WTC11 (cell line): Measurements from ENCODE around the gene GLYR1. TPM values are rescaled to one million over a fixed set of nuclear protein-coding genes. Genes with fewer than 3 reads are reported as not detected.

ENCODE experiments used
- ATAC-seq: fragments of 200-7000 bp; cut with Tn5 transposase; 2 replicates; pipeline ENCODE4 v1.10.0; 2021; ENCODE audit warnings: mild to moderate bottlenecking, moderate library complexity
- CTCF ChIA-PET: fragments of 300-600 bp; sonication (Branson Sonifier 250); formaldehyde crosslinking; loops from one replicate; lab custom pipeline; 2021; ENCODE audit warnings: antibody characterized with exemption; lab: Charles Lee
- POLR2A ChIA-PET: fragments of 350-600 bp; sonication (Branson Sonifier 250); formaldehyde crosslinking; loops from one replicate; lab custom pipeline; 2021; ENCODE audit warnings: antibody characterized with exemption; lab: Charles Lee
- DNase-seq: peaks from one replicate; pipeline ENCODE4 v3.0.0; 2021; ENCODE audit warnings: low spot score
- H3K27ac Mint-ChIP-seq: 2 replicates; pipeline ENCODE4 v1.8.0; 2021; ENCODE audit warnings: mixed read lengths
- H3K27me3 Mint-ChIP-seq: 2 replicates; pipeline ENCODE4 v1.8.0; 2021; ENCODE audit warnings: low read depth, mild to moderate bottlenecking, moderate library complexity, mixed read lengths
- H3K36me3 Mint-ChIP-seq: 2 replicates; pipeline ENCODE4 v1.8.0; 2021; ENCODE audit warnings: mixed read lengths
- H3K4me1 Mint-ChIP-seq: 2 replicates; pipeline ENCODE4 v1.8.0; 2022; ENCODE audit warnings: mixed read lengths
- H3K4me3 Mint-ChIP-seq: 2 replicates; pipeline ENCODE4 v1.8.0; 2021; ENCODE audit warnings: mild to moderate bottlenecking, moderate library complexity, mixed read lengths
- H3K9me3 Mint-ChIP-seq: 2 replicates; pipeline ENCODE4 v1.8.0; 2021; ENCODE audit warnings: mixed read lengths
- ATF3 ChIP-seq: sonication (generic); formaldehyde crosslinking; conservative IDR thresholded peaks from 2 replicates; pipeline ENCODE4 v1.8.1; 2022; ENCODE audit warnings: mild to moderate bottlenecking, missing genetic modification reagents
- CBFB ChIP-seq: sonication (generic); formaldehyde crosslinking; IDR thresholded peaks from 2 replicates; pipeline ENCODE4 v1.8.1; 2022; ENCODE audit warnings: mild to moderate bottlenecking, low read depth, missing genetic modification reagents
- E2F1 ChIP-seq: sonication (generic); formaldehyde crosslinking; IDR thresholded peaks from 2 replicates; pipeline ENCODE4 v1.8.0; 2022; ENCODE audit warnings: mild to moderate bottlenecking, missing genetic modification reagents
- MXD4 ChIP-seq: fragments of 250-450 bp; sonication (Bioruptor Pico); IDR thresholded peaks from 2 replicates; pipeline ENCODE4 v1.8.0; 2021; ENCODE audit warnings: mild to moderate bottlenecking, moderate library complexity, borderline replicate concordance
- MYBL2 ChIP-seq: sonication (generic); formaldehyde crosslinking; IDR thresholded peaks from 2 replicates; pipeline ENCODE4 v1.8.1; 2023; ENCODE audit warnings: mild to moderate bottlenecking, moderate library complexity, missing genetic modification reagents
- PREB ChIP-seq: sonication (generic); formaldehyde crosslinking; IDR thresholded peaks from 2 replicates; pipeline ENCODE4 v1.8.1; 2022; ENCODE audit warnings: mild to moderate bottlenecking, missing genetic modification reagents, moderate library complexity, borderline replicate concordance
- ZNF138 ChIP-seq: sonication (generic); formaldehyde crosslinking; conservative IDR thresholded peaks from 2 replicates; pipeline ENCODE4 v1.8.1; 2022; ENCODE audit warnings: mild to moderate bottlenecking, moderate library complexity, missing genetic modification reagents
- total RNA-seq: library from RNA; stranded (reverse); gene quantifications from 3 replicates; pipeline ENCODE4 v1.2.3, GENCODE V29; 2021

Gene GLYR1
- total RNA-seq, 1 experiment from 2014 or later: 103 TPM

- no peak for TF ChIP-seq CBFB (CRISPR knock-in tag)
- TF ChIP-seq ATF3 (CRISPR knock-in tag): no peak
- no peak for TF ChIP-seq MYBL2 (CRISPR knock-in tag)
Observed at GRCh38 chr16:4754865-4755264, 92.2 kb downstream of the GLYR1 start (continued).

GRCh38 chr16:4753227-4753626 lies 93.9 kb downstream of the GLYR1 start:
- ATAC-seq: no peak
- Mint-ChIP-seq H3K4me1 (no peaks in the 10 kb centered on the region), H3K27ac (no peak overlapping the region), H3K27me3 (no peaks in the 10 kb centered on the region), H3K36me3 (peaks cover 40% of the 10 kb centered on the region), H3K9me3 (peaks cover 6% of the 10 kb centered on the region), H3K4me3 (no peak overlapping the region)
- POLR2A ChIA-PET: no interaction called here
- CTCF ChIA-PET: no interaction called here
- TF ChIP-seq E2F1: no peak
- no peak for TF ChIP-seq ZNF138
- no peak for TF ChIP-seq PREB (CRISPR knock-in tag)
- no peak for TF ChIP-seq MXD4 (CRISPR knock-in tag)
- DNase-seq: no peak

Other genes starting within 250 kb of the GLYR1 start
- 56.8 to 59.5 TPM (median 59.0 TPM) in 3 replicates for gene UBALD1, start 232.4 kb downstream of the GLYR1 start, total RNA-seq
- gene MGRN1, start 222.5 kb downstream of the GLYR1 start, total RNA-seq: 79.4 to 88.8 TPM (median 80.7 TPM) in 3 replicates
- 41.8 to 45.8 TPM (median 42.0 TPM) in 3 replicates for gene NUDT16L1, start 153.7 kb downstream of the GLYR1 start, total RNA-seq
- gene ANKS3, start 113.0 kb downstream of the GLYR1 start, total RNA-seq: 28.6 to 35.6 TPM (median 31.5 TPM) in 3 replicates
- gene DNAAF8, start 112.8 kb downstream of the GLYR1 start, total RNA-seq: 0.09 to 0.41 TPM (median 0.14 TPM) in 3 replicates
- gene ZNF500, start 80.1 kb downstream of the GLYR1 start, total RNA-seq: 14.3 to 19.9 TPM (median 15.5 TPM) in 3 replicates
- gene SEPTIN12, start 58.9 kb downstream of the GLYR1 start, total RNA-seq: not detected in 3 replicates
- 1.9 TPM in 1 of 3 replicates, not detected in the others for gene SMIM22, start 51.9 kb downstream of the GLYR1 start, total RNA-seq
- gene ROGDI, start 44.7 kb downstream of the GLYR1 start, total RNA-seq: 25.0 to 32.1 TPM (median 31.1 TPM) in 3 replicates
- gene UBN1, start 193 bp upstream of the GLYR1 start, total RNA-seq: 35.1 to 38.5 TPM (median 35.9 TPM) in 3 replicates
- gene PPL, start 89.9 kb upstream of the GLYR1 start, total RNA-seq: 28.5 to 29.6 TPM (median 28.7 TPM) in 3 replicates
- 2.1 to 2.4 TPM (median 2.3 TPM) in 3 replicates for gene SEC14L5, start 111.0 kb upstream of the GLYR1 start, total RNA-seq
- gene NAGPA, start 186.6 kb upstream of the GLYR1 start, total RNA-seq: 9.3 to 12.5 TPM (median 10.7 TPM) in 3 replicates
- gene C16orf89, start 218.7 kb upstream of the GLYR1 start, total RNA-seq: 1.4 to 1.8 TPM (median 1.8 TPM) in 3 replicates
- 25.7 to 31.4 TPM (median 26.2 TPM) in 3 replicates for gene ALG1, start 224.6 kb upstream of the GLYR1 start, total RNA-seq